H9 (cell line): ENCODE measurements around the gene PKD2L2. TPM values are rescaled to one million over a fixed set of nuclear protein-coding genes. Genes with fewer than 3 reads are reported as not detected.

Experiments used
- DNase-seq: peaks from one replicate; pipeline ENCODE4 v3.0.0-alpha.2; 2017
- H2AFZ ChIP-seq: one replicate; pipeline ENCODE4 v1.6.1; 2013; ENCODE audit warnings: mild to moderate bottlenecking, low read length, control low read depth, moderate library complexity
- H2AK5ac ChIP-seq: 2 replicates; pipeline ENCODE4 v1.6.1; 2013; ENCODE audit warnings: low read length, control low read depth, mixed read lengths; ENCODE audit not compliant: insufficient read length
- H2BK120ac ChIP-seq: one replicate; pipeline ENCODE4 v1.6.1; 2013; ENCODE audit warnings: low read depth, mild to moderate bottlenecking, low read length, control low read depth, inconsistent platforms; ENCODE audit not compliant: poor library complexity, severe bottlenecking
- H2BK12ac ChIP-seq: 2 replicates; pipeline ENCODE4 v1.6.1; 2013; ENCODE audit warnings: low read length, control low read depth, mixed read lengths, low read depth; ENCODE audit not compliant: insufficient read length
- H2BK15ac ChIP-seq: 2 replicates; pipeline ENCODE4 v1.6.1; 2013; ENCODE audit warnings: low read depth, low read length, control low read depth
- H2BK20ac ChIP-seq: one replicate; pipeline ENCODE4 v1.6.1; 2013; ENCODE audit warnings: low read depth, mild to moderate bottlenecking, low read length, control low read depth, inconsistent platforms; ENCODE audit not compliant: poor library complexity, severe bottlenecking
- H2BK5ac ChIP-seq: 2 replicates; pipeline ENCODE4 v1.6.1; 2013; ENCODE audit warnings: low read length, control low read depth, mixed read lengths; ENCODE audit not compliant: insufficient read length
- H3K14ac ChIP-seq: 2 replicates; pipeline ENCODE4 v1.6.1; 2013; ENCODE audit warnings: low read length, control low read depth; ENCODE audit not compliant: insufficient read depth
- H3K18ac ChIP-seq: 2 replicates; pipeline ENCODE4 v1.6.1; 2013; ENCODE audit warnings: low read depth, mild to moderate bottlenecking, mixed read lengths, low read length, control low read depth; ENCODE audit not compliant: insufficient read length
- H3K23ac ChIP-seq: 2 replicates; pipeline ENCODE4 v1.6.1; 2013; ENCODE audit warnings: low read length, control low read depth, mixed read lengths, low read depth; ENCODE audit not compliant: insufficient read length
- H3K23me2 ChIP-seq: 2 replicates; pipeline ENCODE4 v1.6.1; 2013; ENCODE audit warnings: low read depth, mild to moderate bottlenecking, mixed read lengths, low read length, control low read depth; ENCODE audit not compliant: insufficient read length, poor library complexity, severe bottlenecking
- H3K27ac ChIP-seq: 2 replicates; pipeline ENCODE4 v1.5.1; 2013; ENCODE audit warnings: low read length, control low read depth, mixed read lengths, low read depth; ENCODE audit not compliant: insufficient read length
- H3K27me3 ChIP-seq: 2 replicates; pipeline ENCODE4 v1.6.1; 2013; ENCODE audit warnings: low read length, control low read depth, inconsistent platforms; ENCODE audit not compliant: insufficient read depth
- H3K4ac ChIP-seq: 2 replicates; pipeline ENCODE4 v1.6.1; 2013; ENCODE audit warnings: low read depth, mild to moderate bottlenecking, control low read depth, inconsistent platforms, low read length, moderate library complexity
- H3K4me1 ChIP-seq: 2 replicates; pipeline ENCODE4 v1.6.1; 2013; ENCODE audit warnings: low read length, control low read depth, inconsistent platforms; ENCODE audit not compliant: insufficient read depth
- H3K4me2 ChIP-seq: 2 replicates; pipeline ENCODE4 v1.6.1; 2013; ENCODE audit warnings: low read length, control low read depth, mixed read lengths; ENCODE audit not compliant: insufficient read length, insufficient read depth
- H3K56ac ChIP-seq: 2 replicates; pipeline ENCODE4 v1.6.1; 2013; ENCODE audit warnings: low read depth, mild to moderate bottlenecking, mixed read lengths, low read length, control low read depth; ENCODE audit not compliant: insufficient read length
- H3K79me1 ChIP-seq: 2 replicates; pipeline ENCODE4 v1.6.1; 2013; ENCODE audit warnings: low read depth, mild to moderate bottlenecking, moderate library complexity, low read length, control low read depth, inconsistent platforms; ENCODE audit not compliant: insufficient read depth, poor library complexity, severe bottlenecking
- H3K79me2 ChIP-seq: 2 replicates; pipeline ENCODE4 v1.6.1; 2013; ENCODE audit warnings: low read length, control low read depth, inconsistent platforms; ENCODE audit not compliant: insufficient read depth
- H3K9ac ChIP-seq: 2 replicates; pipeline ENCODE4 v1.6.1; 2013; ENCODE audit warnings: low read length, control low read depth, mixed read lengths; ENCODE audit not compliant: insufficient read length; ENCODE audit errors: extremely low read depth
- H3K9me3 ChIP-seq: one replicate; pipeline ENCODE4 v1.6.1; 2013; ENCODE audit warnings: low read depth, low read length, inconsistent platforms; ENCODE audit not compliant: control insufficient read depth
- H3T11ph ChIP-seq: one replicate; pipeline ENCODE4 v1.6.1; 2013; ENCODE audit warnings: mild to moderate bottlenecking, low read length, control low read depth, inconsistent platforms
- H4K20me1 ChIP-seq: one replicate; pipeline ENCODE4 v1.6.1; 2013; ENCODE audit not compliant: control insufficient read depth, insufficient read length, insufficient read depth
- H4K5ac ChIP-seq: 2 replicates; pipeline ENCODE4 v1.6.1; 2013; ENCODE audit warnings: low read depth, mild to moderate bottlenecking, mixed read lengths, low read length, control low read depth; ENCODE audit not compliant: insufficient read length
- H4K8ac ChIP-seq: replicated peaks from 2 replicates; pipeline ENCODE4 v1.6.1; 2013; ENCODE audit warnings: low read length, control low read depth, mixed read lengths, low read depth; ENCODE audit not compliant: insufficient read length
- H4K91ac ChIP-seq: 2 replicates; pipeline ENCODE4 v1.6.1; 2013; ENCODE audit warnings: low read depth, mild to moderate bottlenecking, moderate library complexity, mixed read lengths, low read length, control low read depth; ENCODE audit not compliant: insufficient read length
- H3K27ac Mint-ChIP-seq, 3 experiments: 2 replicates in 2 of 3; 3 replicates in 1 of 3; pipeline ENCODE4 v1.8.0; 2020 to 2021; ENCODE audit warnings: mixed read lengths in 3 of 3, mild to moderate bottlenecking in 1 of 3, moderate library complexity in 1 of 3
- H3K27me3 Mint-ChIP-seq: 2 replicates; pipeline ENCODE4 v1.8.0; 2021; ENCODE audit warnings: low read depth, mild to moderate bottlenecking, moderate library complexity, mixed read lengths
- H3K36me3 Mint-ChIP-seq, 3 experiments: 2 replicates in 2 of 3; 3 replicates in 1 of 3; pipeline ENCODE4 v1.8.0; 2020 to 2021; ENCODE audit warnings: low read depth in 3 of 3, mixed read lengths in 3 of 3; ENCODE audit not compliant: insufficient read depth in 1 of 3
- H3K4me1 Mint-ChIP-seq, 2 experiments: 2 replicates each; pipeline ENCODE4 v1.8.0; 2020; ENCODE audit warnings: mixed read lengths in 2 of 2
- H3K4me3 Mint-ChIP-seq, 2 experiments: 2 replicates in 1 of 2; 3 replicates in 1 of 2; pipeline ENCODE4 v1.8.0; 2020 to 2021; ENCODE audit warnings: mild to moderate bottlenecking in 2 of 2, mixed read lengths in 2 of 2, moderate library complexity in 1 of 2
- H3K9me3 Mint-ChIP-seq, 2 experiments: 2 replicates in 1 of 2; 3 replicates in 1 of 2; pipeline ENCODE4 v1.8.0; 2020; ENCODE audit warnings: mild to moderate bottlenecking in 2 of 2, mixed read lengths in 2 of 2, moderate library complexity in 1 of 2
- WGBS: extraction: QIAGEN DNeasy Blood & Tissue Kit; methylation state at CpG from one replicate; pipeline ENCODE4 v1.1.7; 2013; ENCODE audit warnings: missing lambda C conversion rate, low lambda C conversion rate, mixed read lengths; ENCODE audit not compliant: insufficient read length; ENCODE audit errors: extremely low coverage; 5-methylcytosine and 5-hydroxymethylcytosine counted together
- total RNA-seq: library from RNA; stranded (reverse); gene quantifications from 2 replicates; pipeline ENCODE4 v1.2.1, GENCODE V29; 2021
- TF ChIP-seq, protein P1 (sequence below): fragments of 200-600 bp; sonication (generic); conservative IDR thresholded peaks from 3 replicates; pipeline ENCODE4 v1.8.0; 2021; ENCODE audit warnings: antibody characterized with exemption, mild to moderate bottlenecking

The PKD2L2 gene
- total RNA-seq, 1 experiment from 2014 or later: not detected

- Histone ChIP-seq H3T11ph (no peak overlapping the region), H4K20me1 (no peaks in the 10 kb centered on the region), H2BK12ac (no peak overlapping the region), H3K79me2 (no peaks in the 10 kb centered on the region), H3K18ac (no peak overlapping the region), H4K91ac (no peak overlapping the region), H3K23ac (no peak overlapping the region), H3K4me1 (no peaks in the 10 kb centered on the region), H3K4me2 (no peak overlapping the region), H2AK5ac (no peak overlapping the region), H2BK5ac (no peak overlapping the region), H2BK15ac (no peak overlapping the region), H2BK20ac (no peak overlapping the region), H3K27ac (no peak overlapping the region), H3K9me3 (no peaks in the 10 kb centered on the region), H2AFZ (no peak overlapping the region), H4K5ac (no peak overlapping the region), H3K27me3 (no peaks in the 10 kb centered on the region), H4K8ac (no peak overlapping the region), H3K56ac (no peak overlapping the region), H3K14ac (no peak overlapping the region), H3K9ac (no peak overlapping the region), H3K23me2 (no peaks in the 10 kb centered on the region), H3K79me1 (no peaks in the 10 kb centered on the region), H2BK120ac (no peak overlapping the region), H3K4ac (no peak overlapping the region)
- H3K27me3 Mint-ChIP-seq: no peaks in the 10 kb centered on the region
- peaks cover 23 to 57% (median 54%) of the 10 kb centered on the region in 3 experiments; a peak in 6 of 7 replicates for H3K36me3 Mint-ChIP-seq
- no peak overlapping the region for H3K4me3 Mint-ChIP-seq
- no peaks in the 10 kb centered on the region for H3K9me3 Mint-ChIP-seq
- TF ChIP-seq, protein P1, sequence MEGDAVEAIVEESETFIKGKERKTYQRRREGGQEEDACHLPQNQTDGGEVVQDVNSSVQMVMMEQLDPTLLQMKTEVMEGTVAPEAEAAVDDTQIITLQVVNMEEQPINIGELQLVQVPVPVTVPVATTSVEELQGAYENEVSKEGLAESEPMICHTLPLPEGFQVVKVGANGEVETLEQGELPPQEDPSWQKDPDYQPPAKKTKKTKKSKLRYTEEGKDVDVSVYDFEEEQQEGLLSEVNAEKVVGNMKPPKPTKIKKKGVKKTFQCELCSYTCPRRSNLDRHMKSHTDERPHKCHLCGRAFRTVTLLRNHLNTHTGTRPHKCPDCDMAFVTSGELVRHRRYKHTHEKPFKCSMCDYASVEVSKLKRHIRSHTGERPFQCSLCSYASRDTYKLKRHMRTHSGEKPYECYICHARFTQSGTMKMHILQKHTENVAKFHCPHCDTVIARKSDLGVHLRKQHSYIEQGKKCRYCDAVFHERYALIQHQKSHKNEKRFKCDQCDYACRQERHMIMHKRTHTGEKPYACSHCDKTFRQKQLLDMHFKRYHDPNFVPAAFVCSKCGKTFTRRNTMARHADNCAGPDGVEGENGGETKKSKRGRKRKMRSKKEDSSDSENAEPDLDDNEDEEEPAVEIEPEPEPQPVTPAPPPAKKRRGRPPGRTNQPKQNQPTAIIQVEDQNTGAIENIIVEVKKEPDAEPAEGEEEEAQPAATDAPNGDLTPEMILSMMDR: no peak
- no peak overlapping the region for H3K27ac Mint-ChIP-seq
- no peak for DNase-seq
- no CpG with 5 or more reads among the region's 1 CpG for WGBS
- no peaks in the 10 kb centered on the region for H3K4me1 Mint-ChIP-seq
These were observed 48.9 kb downstream of the PKD2L2 start for GRCh38 chr5:137937994-137938750.
